GM18517 (cell line): ENCODE measurements around the gene OTUD1.

Source experiments
- ATAC-seq: cut with Tn5 transposase; IDR thresholded peaks from one replicate; pipeline ENCODE4 v1.9.1; 2021; ENCODE audit warnings: mild to moderate bottlenecking, moderate library complexity; ENCODE audit not compliant: unreplicated experiment

Gene OTUD1

DNA sequence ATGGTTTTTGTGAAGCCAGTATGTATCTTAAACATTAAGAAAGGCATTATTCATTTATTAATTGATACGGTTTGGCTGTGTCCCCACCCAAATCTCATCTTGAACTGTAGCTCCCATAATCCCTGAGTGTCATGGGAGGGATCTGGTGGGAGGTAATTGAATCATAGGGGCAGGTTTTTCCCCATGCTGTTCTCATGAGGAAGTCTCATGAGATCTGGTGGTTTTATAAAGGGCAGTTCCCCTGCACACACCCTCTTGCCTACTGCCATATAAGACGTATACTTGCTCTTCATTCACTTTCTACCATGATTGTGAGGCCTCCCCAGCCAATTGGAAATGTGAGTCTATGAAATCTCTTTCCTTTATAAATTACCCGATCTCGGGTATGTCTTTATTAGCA, 28.1 kb downstream of the OTUD1 start:
- no peak for ATAC-seq

GRCh38 chr10:23467548-23467947, 28.7 kb downstream of the OTUD1 start:
- ATAC-seq: no peak

DNA sequence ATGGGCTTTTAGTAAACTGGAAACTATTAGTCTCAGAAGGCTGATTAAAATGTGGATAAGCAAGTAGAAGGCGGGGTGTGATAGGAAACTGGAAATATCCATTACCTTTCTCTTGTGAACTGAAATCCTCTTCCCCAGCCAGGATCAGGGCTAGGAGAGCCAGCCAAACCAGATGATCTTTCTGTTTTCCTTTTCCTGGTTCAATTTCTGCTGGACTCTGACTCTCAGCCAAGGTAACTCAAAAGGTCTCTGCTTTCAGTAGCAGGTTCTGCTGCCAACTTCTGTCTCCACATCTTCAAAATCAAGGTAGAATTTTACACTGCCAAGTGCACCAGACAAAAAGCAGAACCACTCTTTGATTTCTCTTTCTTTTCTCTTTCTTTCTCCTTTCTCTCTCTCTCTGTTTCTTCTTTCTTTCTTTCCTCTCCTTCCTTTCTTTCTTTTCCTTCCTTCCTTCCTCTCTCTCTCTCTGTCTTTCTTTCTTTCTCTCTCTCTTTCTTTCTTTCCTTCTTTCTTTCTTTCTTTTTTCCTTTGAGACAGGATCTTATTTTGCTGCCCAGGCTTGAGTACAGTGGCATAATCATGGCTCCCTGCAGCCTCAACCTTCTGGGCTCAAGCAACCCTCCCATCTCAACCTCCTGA, 30.8 kb downstream of the OTUD1 start:
- ATAC-seq: no peak

GRCh38 chr10:23472181-23472580, 33.3 kb downstream of the OTUD1 start:
- no peak for ATAC-seq

DNA sequence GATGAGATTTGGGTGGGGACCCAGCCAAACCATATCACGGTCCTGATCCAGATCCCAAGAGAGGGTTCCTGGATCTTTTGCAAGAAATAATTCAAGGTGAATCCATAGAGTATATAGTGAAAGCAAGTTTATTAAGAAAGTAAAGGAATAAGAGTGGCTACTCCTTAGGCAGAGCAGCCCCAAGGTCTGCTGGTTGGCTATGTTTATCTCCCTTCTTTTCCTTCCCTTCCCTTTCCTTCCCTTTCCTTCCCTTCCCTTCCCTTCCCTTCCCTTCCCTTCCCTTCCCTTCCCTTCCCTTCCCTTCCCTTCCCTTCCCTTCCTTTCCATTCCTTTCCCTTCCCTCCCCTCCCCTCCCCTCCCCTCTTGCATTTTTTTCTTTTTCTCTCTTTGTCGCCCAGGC, 35.2 kb downstream of the OTUD1 start:
- ATAC-seq: no peak

DNA sequence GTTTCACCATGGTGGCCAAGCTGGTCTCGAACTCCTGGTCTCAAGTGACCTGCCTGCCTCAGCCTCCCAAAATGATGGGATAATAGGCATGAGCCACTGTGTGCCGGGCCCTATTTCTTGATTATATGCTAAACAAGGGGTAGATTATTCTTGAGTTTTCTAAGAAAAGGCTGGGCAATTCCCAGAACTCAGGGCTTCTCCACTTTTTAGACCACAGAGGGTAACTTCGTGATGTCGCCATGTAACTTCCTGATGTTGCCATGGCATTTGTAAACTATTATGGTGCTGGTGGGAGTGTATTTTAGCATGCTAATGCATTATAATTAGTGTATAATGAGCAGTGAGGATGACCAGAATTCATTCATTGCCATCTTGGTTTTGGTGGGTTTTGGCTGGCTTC, 35.8 kb downstream of the OTUD1 start:
- ATAC-seq: no peak

DNA sequence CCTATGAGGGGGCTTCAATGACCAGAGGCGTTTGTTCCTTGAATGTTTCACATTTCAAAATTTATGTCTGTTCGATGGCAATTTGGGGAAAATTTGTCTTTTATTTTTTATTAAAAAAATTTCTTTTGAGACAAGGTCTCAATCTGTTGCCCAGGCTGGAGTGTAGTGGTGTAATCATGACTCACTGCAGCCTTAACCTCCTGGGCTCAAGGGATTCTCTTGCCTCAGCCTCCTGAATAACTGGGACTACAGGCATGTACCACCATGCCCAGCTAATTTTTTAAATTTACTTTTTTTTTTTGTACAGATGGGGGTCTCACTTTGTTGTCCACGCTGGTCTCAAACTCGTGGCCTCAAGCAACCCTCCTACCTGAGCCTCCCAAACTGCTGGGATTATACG, 39.7 kb downstream of the OTUD1 start:
- no peak for ATAC-seq

- ATAC-seq: no peak
Measured at GRCh38 chr10:23479798-23480473, 41.1 kb downstream of the OTUD1 start.

- no peak for ATAC-seq
Measured at GRCh38 chr10:23481363-23481961, 42.6 kb downstream of the OTUD1 start.

GRCh38 chr10:23490115-23490514, 51.2 kb downstream of the OTUD1 start:
- ATAC-seq: no peak
